Ovary (tissue), 3 donors: ENCODE results near the gene NIPAL1.

Experiments
- EP300 ChIP-seq: sonication (generic); formaldehyde crosslinking; IDR thresholded peaks from one replicate; pipeline ENCODE4 v1.6.1; 2017; ENCODE audit warnings: antibody characterized with exemption
- POLR2A ChIP-seq: fragments of 450-650 bp; IDR thresholded peaks from one replicate; pipeline ENCODE4 v1.6.1; 2017; ENCODE audit warnings: antibody characterized with exemption, mild to moderate bottlenecking, moderate library complexity
- TF ChIP-seq, protein P1 (sequence below), 3 donors: fragments of 450-650 bp in 2 of 3; fragments of 200-600 bp in 1 of 3; IDR thresholded peaks; one replicate each; pipeline versions ENCODE4 v1.5.1 to v1.8.0; 2016 to 2022; ENCODE audit warnings: antibody characterized with exemption in 3 of 3, mild to moderate bottlenecking in 1 of 3
- donor health status: DM: no; HTN: no; CAD: no.

DNA sequence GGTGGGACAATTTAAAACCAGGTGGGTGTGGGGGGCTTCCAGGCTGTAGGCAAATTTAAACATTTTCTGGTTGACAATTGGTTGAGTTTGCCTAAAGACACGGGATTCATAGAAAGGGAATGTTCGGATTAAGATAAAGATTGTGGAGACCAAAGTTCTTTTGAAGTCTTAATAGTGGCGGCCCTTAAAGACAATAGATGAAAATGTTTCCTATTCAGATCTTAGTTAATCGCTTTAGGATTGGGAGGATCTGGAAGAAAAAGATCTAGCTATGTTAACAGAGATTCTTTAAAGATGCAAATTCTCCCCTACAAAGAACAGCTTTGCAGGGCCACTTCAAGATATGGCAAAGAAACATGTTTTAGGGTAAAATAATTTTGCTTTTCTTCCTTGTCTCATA is 4.8 kb upstream of the NIPAL1 start:
- TF ChIP-seq, protein P1, sequence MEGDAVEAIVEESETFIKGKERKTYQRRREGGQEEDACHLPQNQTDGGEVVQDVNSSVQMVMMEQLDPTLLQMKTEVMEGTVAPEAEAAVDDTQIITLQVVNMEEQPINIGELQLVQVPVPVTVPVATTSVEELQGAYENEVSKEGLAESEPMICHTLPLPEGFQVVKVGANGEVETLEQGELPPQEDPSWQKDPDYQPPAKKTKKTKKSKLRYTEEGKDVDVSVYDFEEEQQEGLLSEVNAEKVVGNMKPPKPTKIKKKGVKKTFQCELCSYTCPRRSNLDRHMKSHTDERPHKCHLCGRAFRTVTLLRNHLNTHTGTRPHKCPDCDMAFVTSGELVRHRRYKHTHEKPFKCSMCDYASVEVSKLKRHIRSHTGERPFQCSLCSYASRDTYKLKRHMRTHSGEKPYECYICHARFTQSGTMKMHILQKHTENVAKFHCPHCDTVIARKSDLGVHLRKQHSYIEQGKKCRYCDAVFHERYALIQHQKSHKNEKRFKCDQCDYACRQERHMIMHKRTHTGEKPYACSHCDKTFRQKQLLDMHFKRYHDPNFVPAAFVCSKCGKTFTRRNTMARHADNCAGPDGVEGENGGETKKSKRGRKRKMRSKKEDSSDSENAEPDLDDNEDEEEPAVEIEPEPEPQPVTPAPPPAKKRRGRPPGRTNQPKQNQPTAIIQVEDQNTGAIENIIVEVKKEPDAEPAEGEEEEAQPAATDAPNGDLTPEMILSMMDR (IDR thresholded peaks at IDR 0.05), result no peak
- TF ChIP-seq POLR2A, result no peak
- TF ChIP-seq EP300, result no peak
